Inferior parietal cortex (tissue), 1 donor: ENCODE results near the gene SKA1.
"Not testable (repeated sequence)": the region's sequence is repeated elsewhere in the genome, so short reads cannot be mapped to it uniquely, and the experiment has no call there.

Experiments
- DNase-seq: peaks from one replicate; pipeline ENCODE4 v3.0.0-alpha.2; 2016; ENCODE audit errors: extremely low spot score

Gene SKA1

DNA sequence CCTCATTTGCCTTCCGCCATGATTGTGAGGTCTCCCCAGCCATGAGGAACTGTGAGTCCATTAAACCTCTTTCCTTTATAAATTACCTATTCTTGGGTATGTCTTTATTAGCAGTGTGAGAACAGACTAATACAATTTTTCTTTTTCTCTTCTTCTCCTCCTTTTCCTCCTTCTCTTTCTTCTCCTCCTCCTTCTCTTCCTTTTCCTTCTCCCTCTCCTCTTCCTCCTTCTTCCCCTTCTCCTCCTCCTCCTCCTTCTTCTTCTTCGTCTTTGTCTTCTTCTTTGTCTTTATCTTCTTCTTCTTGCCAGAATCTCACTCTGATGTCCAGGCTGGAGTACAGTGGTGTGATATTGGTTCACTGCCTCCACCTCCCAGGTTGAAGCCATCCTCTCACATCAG is 20.2 kb downstream of the SKA1 start:
- no peak for DNase-seq

DNA sequence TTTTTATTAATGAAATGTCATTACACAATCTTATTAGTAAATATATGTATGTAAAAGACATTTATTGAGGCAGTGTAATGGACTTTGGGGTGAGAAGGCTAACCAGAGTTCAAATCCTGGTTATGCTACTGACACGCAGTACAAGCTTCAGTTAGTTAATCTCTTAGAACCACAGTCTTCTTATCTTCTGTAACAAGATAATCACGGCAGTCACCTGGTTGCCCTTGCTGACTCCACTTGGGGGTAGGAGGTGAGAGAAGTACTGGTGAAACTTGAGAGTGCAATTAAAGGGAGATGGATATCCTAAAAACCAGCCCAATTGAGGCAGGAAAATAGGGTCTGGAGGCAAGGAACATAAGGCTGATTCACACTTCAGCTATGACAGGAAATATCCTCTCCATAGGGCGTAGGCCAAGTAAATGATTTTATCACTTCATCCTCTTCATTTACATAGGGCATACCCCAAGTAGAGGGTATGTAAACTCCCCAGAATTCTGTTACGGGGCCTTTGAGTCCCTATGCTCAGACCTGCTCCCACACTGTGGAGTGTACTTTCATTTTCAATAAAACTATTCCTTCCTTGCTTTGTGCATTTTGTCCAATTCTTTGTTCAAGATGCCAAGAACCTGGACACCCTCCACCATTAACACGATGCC is 21.3 kb downstream of the SKA1 start:
- no peak for DNase-seq

- DNase-seq, result no peak
These were observed 22.2 kb downstream of the SKA1 start for GRCh38 chr18:50397023-50397422.

DNA sequence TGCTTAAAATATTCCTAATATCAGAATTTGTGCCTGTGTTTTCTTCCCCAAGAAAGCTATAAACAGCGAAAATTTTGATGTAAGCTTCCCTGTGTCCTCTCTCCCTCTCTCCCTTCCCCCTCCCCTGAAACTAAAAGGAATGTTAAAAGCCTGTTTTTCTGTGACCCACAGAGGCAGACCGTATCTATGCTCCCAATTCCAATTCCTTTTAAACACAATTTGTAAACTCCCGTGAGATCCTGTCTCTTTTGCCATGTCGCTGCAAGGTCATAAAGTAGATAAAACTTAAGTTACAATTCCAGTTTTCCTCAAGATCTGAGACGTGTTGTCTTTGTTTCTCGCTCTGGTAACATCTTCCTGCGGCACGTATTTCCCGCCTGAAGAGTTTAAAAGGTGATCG is 23.3 kb downstream of the SKA1 start:
- DNase-seq, result no peak

DNA sequence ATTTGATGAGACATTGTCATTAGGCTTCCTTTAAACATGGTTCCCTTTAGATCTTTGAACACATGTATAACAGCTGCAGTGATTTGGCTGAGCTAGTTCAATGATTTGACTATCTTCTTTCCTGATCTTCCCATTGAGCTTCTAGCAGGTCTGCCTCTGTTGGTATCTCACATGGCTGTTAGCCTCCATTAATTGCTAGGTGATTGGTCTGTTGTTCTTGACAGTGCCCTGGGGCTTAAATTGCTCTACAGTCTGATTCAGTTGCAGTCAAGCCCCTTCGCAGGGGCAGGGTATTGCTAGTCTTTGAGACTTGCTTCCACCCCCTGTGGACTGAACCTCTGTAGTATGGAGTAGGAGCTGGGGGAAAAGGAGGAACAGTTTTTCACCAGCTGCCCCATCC is 24.1 kb downstream of the SKA1 start:
- no peak for DNase-seq

- no peak for DNase-seq
These were observed 24.7 kb downstream of the SKA1 start for GRCh38 chr18:50399582-50399981.

- DNase-seq, result not testable (repeated sequence)
These were observed 25.6 kb downstream of the SKA1 start for GRCh38 chr18:50400438-50400837.

GRCh38 chr18:50401295-50401694 is 26.4 kb downstream of the SKA1 start:
- no peak for DNase-seq

- no peak for DNase-seq
These were observed 27.0 kb downstream of the SKA1 start for GRCh38 chr18:50401888-50402287.

GRCh38 chr18:50404752-50405581 is 30.1 kb downstream of the SKA1 start:
- DNase-seq, result not testable (repeated sequence)

DNA sequence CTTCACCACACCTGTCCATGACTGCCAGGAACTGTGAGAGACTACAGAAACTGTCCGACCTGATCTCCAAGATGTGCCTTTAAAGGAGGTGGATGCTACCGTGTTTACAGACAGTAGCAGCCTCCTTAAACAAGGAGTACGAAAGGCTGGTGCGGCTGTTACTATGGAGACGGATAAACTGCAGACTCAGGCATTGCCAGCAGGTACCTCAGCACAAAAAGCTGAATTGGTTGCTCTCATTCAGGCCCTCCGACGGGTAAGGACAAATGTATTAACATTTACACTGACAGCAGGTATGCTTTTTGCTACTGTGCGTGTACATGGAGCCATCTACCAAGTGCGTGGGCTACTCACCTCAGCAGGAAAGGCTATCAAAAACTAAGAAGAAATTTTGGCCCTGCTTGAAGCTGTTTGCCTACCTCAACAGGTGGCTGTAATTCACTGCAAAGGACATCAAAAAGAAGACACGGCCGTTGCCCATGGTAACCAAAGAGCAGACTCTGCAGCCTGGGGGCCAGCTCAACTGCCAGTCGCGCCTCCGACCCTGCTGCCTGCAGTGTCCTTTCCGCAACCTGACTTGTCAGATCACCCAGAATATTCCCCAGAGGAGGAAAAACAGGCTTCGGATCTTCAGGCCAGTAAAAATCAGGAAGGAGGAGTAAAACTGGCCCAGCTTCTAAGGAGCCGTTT is 30.9 kb downstream of the SKA1 start:
- DNase-seq, result no peak

DNA sequence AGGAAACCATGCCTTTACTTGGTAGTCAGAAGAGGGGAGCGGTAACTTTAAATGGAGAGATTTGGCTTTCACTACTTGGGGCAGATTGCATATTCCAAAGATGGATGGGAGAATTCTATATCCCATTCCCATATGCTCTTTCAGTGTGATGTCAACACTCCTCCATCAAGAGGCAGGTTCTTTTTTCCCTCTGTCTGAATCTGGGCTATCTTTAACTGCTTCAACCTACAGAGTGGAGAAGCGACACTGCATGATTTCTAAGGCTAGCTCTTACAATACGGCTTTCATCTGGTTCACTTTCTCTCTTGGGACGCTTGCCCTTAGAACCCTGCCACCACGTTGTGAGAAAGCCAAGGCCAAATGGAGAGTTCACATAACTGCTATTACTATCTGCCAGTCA is 34.4 kb downstream of the SKA1 start:
- no peak for DNase-seq

DNA sequence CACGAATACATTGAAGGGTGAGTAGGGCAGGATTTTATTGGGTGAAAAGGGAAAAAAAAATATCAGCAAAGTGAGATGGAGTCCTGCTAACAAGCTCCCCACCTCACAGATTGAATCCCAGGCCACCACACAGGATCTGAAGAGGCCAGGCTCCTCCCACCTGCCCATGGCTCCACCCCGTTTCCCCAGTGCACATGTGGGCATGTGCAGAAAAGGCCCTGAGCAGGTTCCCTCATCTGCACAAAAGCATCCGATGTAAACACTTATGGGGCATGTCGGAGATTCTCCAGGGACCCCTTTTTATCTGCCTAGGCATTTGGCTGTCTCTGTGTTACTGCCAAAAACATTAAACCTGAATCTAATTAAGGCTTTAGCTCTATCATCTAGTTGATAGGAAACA is 35.2 kb downstream of the SKA1 start:
- no peak for DNase-seq

- DNase-seq, result no peak
These were observed 36.0 kb downstream of the SKA1 start for GRCh38 chr18:50410894-50411293.

- DNase-seq, result not testable (repeated sequence)
These were observed 42.0 kb downstream of the SKA1 start for GRCh38 chr18:50416832-50417231.

DNA sequence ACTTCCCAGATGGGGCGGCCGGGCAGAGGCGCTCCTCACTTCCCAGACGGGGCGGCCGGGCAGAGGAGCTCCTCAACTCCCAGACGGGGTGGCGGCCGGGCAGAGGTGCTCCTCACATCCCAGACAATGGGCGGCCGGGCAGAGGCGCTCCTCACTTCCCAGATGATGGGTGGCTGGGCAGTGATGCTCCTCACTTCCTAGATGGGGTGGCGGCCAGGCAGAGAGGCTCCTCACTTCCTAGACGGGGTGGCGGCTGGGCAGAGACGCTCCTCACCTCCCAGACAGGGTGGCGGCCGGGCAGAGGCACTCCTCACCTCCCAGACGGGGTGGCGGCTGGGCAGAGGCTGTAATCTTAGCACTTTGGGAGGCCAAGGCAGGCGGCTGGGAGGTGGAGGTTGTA is 42.9 kb downstream of the SKA1 start:
- not testable (repeated sequence) for DNase-seq

DNA sequence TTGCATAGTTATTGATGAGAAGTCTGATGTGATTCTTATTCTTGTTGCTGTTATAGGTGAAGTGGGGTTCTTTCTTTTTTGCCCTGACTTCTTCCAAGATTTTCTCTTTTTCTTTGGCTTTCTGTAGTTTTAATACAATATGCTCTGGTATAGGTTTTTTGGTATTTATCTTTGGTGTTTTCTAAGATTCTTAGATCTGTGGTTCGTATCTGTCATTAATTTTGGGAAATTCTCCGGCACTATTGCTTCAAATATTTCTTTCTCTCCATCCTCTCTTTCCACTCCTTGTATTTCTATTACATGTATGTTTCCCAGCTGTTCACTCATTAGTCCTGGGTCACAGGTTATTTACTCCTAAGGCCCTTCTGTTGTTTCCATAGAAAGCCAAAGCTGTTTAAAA is 43.8 kb downstream of the SKA1 start:
- no peak for DNase-seq

- no peak for DNase-seq
These were observed 47.5 kb downstream of the SKA1 start for GRCh38 chr18:50422286-50422898.

DNA sequence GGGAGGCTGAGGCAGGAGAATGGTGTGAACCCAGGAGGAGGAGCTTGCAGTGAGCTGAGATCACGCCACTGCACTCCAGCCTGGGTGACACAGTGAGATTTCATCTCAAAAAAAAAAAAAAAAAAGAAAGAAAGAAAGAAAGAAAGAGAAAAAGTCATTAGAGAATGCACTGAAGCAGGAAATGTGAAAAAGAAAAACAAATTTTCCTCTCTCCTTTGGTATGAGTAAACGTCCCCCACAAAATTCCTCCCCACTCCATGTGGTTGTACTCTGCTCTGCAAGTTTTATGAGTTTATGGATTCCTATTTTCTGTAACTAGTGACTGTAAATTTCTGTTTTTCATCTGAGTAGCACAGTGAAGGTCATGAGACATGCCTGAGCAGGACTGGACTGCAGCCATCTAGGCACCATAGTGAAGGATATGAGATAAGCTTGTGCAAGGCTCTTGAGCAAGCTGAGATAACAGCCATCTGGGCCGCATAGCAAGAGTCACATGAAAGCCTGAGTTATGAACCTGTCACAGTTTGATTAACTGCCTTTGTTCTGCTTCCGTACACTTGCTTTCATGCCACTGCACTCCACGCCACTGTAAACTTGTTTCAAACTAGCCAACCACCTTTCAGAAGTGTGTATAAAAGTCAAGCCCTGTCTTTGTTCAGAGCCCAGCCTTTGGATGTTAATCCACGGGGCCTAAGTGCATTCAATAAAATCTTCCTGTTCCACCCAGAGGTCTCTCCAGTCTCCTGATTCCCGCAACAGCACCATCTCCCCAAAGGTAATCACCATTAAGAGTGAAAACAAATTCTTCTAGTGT is 50.2 kb downstream of the SKA1 start:
- no peak for DNase-seq

DNA sequence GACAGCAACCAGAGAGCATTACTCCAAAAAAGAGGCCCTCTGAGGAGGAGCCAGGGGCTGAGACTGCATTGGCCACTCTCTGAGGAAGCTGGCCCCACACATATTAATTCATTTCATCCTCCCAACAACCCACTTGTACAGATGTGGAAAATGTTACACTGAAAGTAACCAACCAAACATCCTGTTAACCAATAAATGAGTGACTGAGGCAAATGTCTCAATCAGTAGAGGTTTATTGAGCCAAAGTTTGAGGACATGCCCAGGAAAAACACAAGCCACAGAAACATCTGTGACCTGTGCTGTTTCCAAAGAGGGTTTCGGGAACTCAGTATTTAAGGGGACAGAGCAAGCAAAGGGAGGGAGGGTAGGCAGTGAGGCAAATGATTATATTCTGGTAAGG is 53.0 kb downstream of the SKA1 start:
- no peak for DNase-seq

- DNase-seq, result no peak
These were observed 53.8 kb downstream of the SKA1 start for GRCh38 chr18:50428531-50429206.
